Endothelial cell (in vitro differentiated cells): ENCODE measurements around the gene CERKL. TPM values are rescaled to one million over a fixed set of nuclear protein-coding genes. Genes with fewer than 3 reads are reported as not detected.

ENCODE experiments used
- DNase-seq: peaks from one replicate; pipeline ENCODE4 v3.0.0; 2021; ENCODE audit warnings: low spot score
- H3K27ac Mint-ChIP-seq: one replicate; pipeline ENCODE4 v1.8.0; 2021; ENCODE audit warnings: mixed read lengths, inconsistent platforms; ENCODE audit not compliant: unreplicated experiment
- H3K27me3 Mint-ChIP-seq: one replicate; pipeline ENCODE4 v1.8.0; 2021; ENCODE audit warnings: mild to moderate bottlenecking, moderate library complexity, mixed read lengths, inconsistent platforms; ENCODE audit not compliant: unreplicated experiment
- H3K36me3 Mint-ChIP-seq: one replicate; pipeline ENCODE4 v1.8.0; 2021; ENCODE audit warnings: mild to moderate bottlenecking, low read depth, mixed read lengths, inconsistent platforms; ENCODE audit not compliant: unreplicated experiment
- H3K4me1 Mint-ChIP-seq: one replicate; pipeline ENCODE4 v1.8.0; 2021; ENCODE audit warnings: mild to moderate bottlenecking, mixed read lengths, inconsistent platforms; ENCODE audit not compliant: unreplicated experiment
- H3K4me3 Mint-ChIP-seq: one replicate; pipeline ENCODE4 v1.8.0; 2021; ENCODE audit warnings: mild to moderate bottlenecking, mixed read lengths, inconsistent platforms; ENCODE audit not compliant: unreplicated experiment
- H3K9me3 Mint-ChIP-seq: one replicate; pipeline ENCODE4 v1.8.0; 2021; ENCODE audit warnings: mixed read lengths, inconsistent platforms; ENCODE audit not compliant: unreplicated experiment
- CTCF ChIP-seq: fragments of 200-600 bp; sonication (generic); IDR thresholded peaks from one replicate; pipeline ENCODE4 v1.5.0; 2021; ENCODE audit warnings: antibody characterized with exemption; ENCODE audit not compliant: unreplicated experiment
- total RNA-seq: library from RNA; stranded (reverse); fragmentation: NEBNext Ultra II Directional; extraction: Animal tissue kit (Norgen Biotek cat#: 25700); gene quantifications from one replicate; pipeline ENCODE4 v1.2.1, GENCODE V29; 2021; ENCODE audit not compliant: unreplicated experiment

Gene CERKL
- total RNA-seq, 1 donor from 2014 or later = 0.08 TPM

- no peak for DNase-seq
- H3K27ac Mint-ChIP-seq = no peak overlapping the region
- H3K27me3 Mint-ChIP-seq = no peaks in the 10 kb centered on the region
- no peak for TF ChIP-seq CTCF
- H3K36me3 Mint-ChIP-seq = no peaks in the 10 kb centered on the region
- no peaks in the 10 kb centered on the region for H3K9me3 Mint-ChIP-seq
- H3K4me3 Mint-ChIP-seq = no peak overlapping the region
- no peaks in the 10 kb centered on the region for H3K4me1 Mint-ChIP-seq
Observed at GRCh38 chr2:181526014-181526413, 130.9 kb downstream of the CERKL start.

GRCh38 chr2:181523756-181524155, 133.1 kb downstream of the CERKL start:
- no peaks in the 10 kb centered on the region for H3K36me3 Mint-ChIP-seq
- DNase-seq = no peak
- no peak overlapping the region for H3K4me3 Mint-ChIP-seq
- no peak for TF ChIP-seq CTCF
- no peaks in the 10 kb centered on the region for H3K9me3 Mint-ChIP-seq
- H3K27ac Mint-ChIP-seq = no peak overlapping the region
- no peaks in the 10 kb centered on the region for H3K27me3 Mint-ChIP-seq
- H3K4me1 Mint-ChIP-seq = no peaks in the 10 kb centered on the region

GRCh38 chr2:181520253-181520652, 136.7 kb downstream of the CERKL start:
- Mint-ChIP-seq H3K4me3 (no peak overlapping the region), H3K27ac (no peak overlapping the region), H3K9me3 (no peaks in the 10 kb centered on the region), H3K4me1 (no peaks in the 10 kb centered on the region), H3K27me3 (no peaks in the 10 kb centered on the region), H3K36me3 (no peaks in the 10 kb centered on the region)
- no peak for DNase-seq
- TF ChIP-seq CTCF = no peak

GRCh38 chr2:181517685-181518301, 139.1 kb downstream of the CERKL start:
- DNase-seq = no peak
- no peak overlapping the region for H3K4me3 Mint-ChIP-seq
- H3K27me3 Mint-ChIP-seq = no peaks in the 10 kb centered on the region
- no peak overlapping the region for H3K27ac Mint-ChIP-seq
- no peaks in the 10 kb centered on the region for H3K9me3 Mint-ChIP-seq
- TF ChIP-seq CTCF = no peak
- no peaks in the 10 kb centered on the region for H3K36me3 Mint-ChIP-seq
- H3K4me1 Mint-ChIP-seq = no peaks in the 10 kb centered on the region

GRCh38 chr2:181516992-181517391, 139.9 kb downstream of the CERKL start:
- H3K4me3 Mint-ChIP-seq = no peak overlapping the region
- no peak overlapping the region for H3K27ac Mint-ChIP-seq
- H3K27me3 Mint-ChIP-seq = no peaks in the 10 kb centered on the region
- H3K9me3 Mint-ChIP-seq = no peaks in the 10 kb centered on the region
- DNase-seq = no peak
- no peaks in the 10 kb centered on the region for H3K36me3 Mint-ChIP-seq
- TF ChIP-seq CTCF = no peak
- H3K4me1 Mint-ChIP-seq = no peaks in the 10 kb centered on the region
